ENCODE results near the gene ACYP1. TPM values are rescaled to one million over a fixed set of nuclear protein-coding genes. Genes with fewer than 3 reads are reported as not detected.

The ACYP1 gene
- total and polyA plus RNA-seq, 9 of the 15 experiments (the other 6 are each of a cell fraction or from before 2014, with no cell fraction given) = 19.9 to 113 (median 52.3) TPM

- no peak for TF ChIP-seq ZBTB33 (CRISPR knock-in tag; IDR thresholded peaks at IDR 0.05)
These were observed 16.3 kb downstream of the ACYP1 start (continued) for GRCh38 chr14:75047506-75047905.

GRCh38 chr14:75046899-75047298, 16.9 kb downstream of the ACYP1 start:
- Histone ChIP-seq H3K36me3 (ENCODE audit: control insufficient read depth, insufficient read depth, low read length) (peaks cover 19% of the 10 kb centered on the region; the same call in 2 of the 3 replicates), H4K20me1 (replicated peaks; ENCODE audit: control insufficient read depth, insufficient read depth, low read length) (no peaks in the 10 kb centered on the region), H2AFZ (ENCODE audit: low read depth, low read length) (no peak overlapping the region), H3K27me3 (ENCODE audit: control insufficient read depth in 2 of 2, insufficient read depth in 2 of 2, low read length in 2 of 2) (no peaks in the 10 kb centered on the region), H3K27ac (ENCODE audit: extremely low read depth, low read depth, low read length) (no peak overlapping the region), H3K9me1 (ENCODE audit: control insufficient read depth, insufficient read depth, low read length) (no peaks in the 10 kb centered on the region), H3K79me2 (ENCODE audit: control insufficient read depth, insufficient read depth, low read length) (peaks cover 33% of the 10 kb centered on the region), H3K9me3 (replicated peaks; ENCODE audit: control insufficient read depth, insufficient read depth, low read depth, low read length) (no peaks in the 10 kb centered on the region), H3K4me3 (no peak overlapping the region), H3K9ac (ENCODE audit: insufficient read depth in 1 of 2, low read depth in 2 of 2, low read length in 2 of 2) (no peak overlapping the region), H3K4me1 (replicated peaks in 1 of 2; ENCODE audit: control insufficient read depth in 2 of 2, insufficient read depth in 2 of 2, low read length in 2 of 2) (peaks cover 9 to 15% of the 10 kb centered on the region in 2 experiments; a peak in 4 of 5 replicates), H3K4me2 (ENCODE audit: insufficient read depth, low read length) (no peak overlapping the region)
- FAIRE-seq = no peak
- ChIA-PET CTCF (ENCODE audit: low intra/inter-chr PET ratio) (no interaction called here), POLR2A (no interaction called here)
- intact Hi-C loops (cut with micrococcal nuclease) = no loop called here
- ATAC-seq = no peak
- no peak for DNase-seq (ENCODE audit: extremely low read depth in 1 of 4, low spot score in 3 of 4)
- 45% methylated on average over 3 of the region's 3 CpGs for WGBS (ENCODE audit: insufficient coverage, low coverage, missing lambda C conversion rate)
- BruUV-seq (replicated peaks) = no TSS peak
- TF ChIP-seq BCOR (IDR thresholded peaks at IDR 0.05) = no peak
- TF ChIP-seq POU5F1 (IDR thresholded peaks at IDR 0.05; ENCODE audit: borderline replicate concordance, low read depth, low read length, partially characterized antibody) = no peak
- no peak for TF ChIP-seq ZNF518B (CRISPR knock-in tag; IDR thresholded peaks at IDR 0.05)
- TF ChIP-seq RFX1 (IDR thresholded peaks at IDR 0.05) = no peak
- TF ChIP-seq SPI1 (IDR thresholded peaks at IDR 0.05; ENCODE audit: borderline replicate concordance, low read depth, low read length) = no peak
- no peak for TF ChIP-seq NCOA4 (IDR thresholded peaks at IDR 0.05; ENCODE audit: partially characterized antibody)
- TF ChIP-seq HEY1 (CRISPR knock-in tag; IDR thresholded peaks at IDR 0.05; ENCODE audit: borderline replicate concordance) = no peak
- TF ChIP-seq JUN (IDR thresholded peaks at IDR 0.05; ENCODE audit: borderline replicate concordance, low read depth, low read length) = no peak
- TF ChIP-seq JUN (CRISPR knock-in tag; IDR thresholded peaks at IDR 0.05; ENCODE audit: borderline replicate concordance) = no peak
- TF ChIP-seq CHD4 (IDR thresholded peaks at IDR 0.05; ENCODE audit: insufficient read depth, insufficient replicate concordance, low read depth, low read length, poor library complexity, severe bottlenecking) = no peak
- TF ChIP-seq TARDBP (IDR thresholded peaks at IDR 0.05) = no peak
- in situ Hi-C loops (cut with MboI) = no loop called here
